ENCODE data around the gene CASP8AP2. TPM values are rescaled to one million over a fixed set of nuclear protein-coding genes. Genes with fewer than 3 reads are reported as not detected.

CASP8AP2 gene
- 3.7 and 7.5 TPM in 2 replicates for total RNA-seq

DNA sequence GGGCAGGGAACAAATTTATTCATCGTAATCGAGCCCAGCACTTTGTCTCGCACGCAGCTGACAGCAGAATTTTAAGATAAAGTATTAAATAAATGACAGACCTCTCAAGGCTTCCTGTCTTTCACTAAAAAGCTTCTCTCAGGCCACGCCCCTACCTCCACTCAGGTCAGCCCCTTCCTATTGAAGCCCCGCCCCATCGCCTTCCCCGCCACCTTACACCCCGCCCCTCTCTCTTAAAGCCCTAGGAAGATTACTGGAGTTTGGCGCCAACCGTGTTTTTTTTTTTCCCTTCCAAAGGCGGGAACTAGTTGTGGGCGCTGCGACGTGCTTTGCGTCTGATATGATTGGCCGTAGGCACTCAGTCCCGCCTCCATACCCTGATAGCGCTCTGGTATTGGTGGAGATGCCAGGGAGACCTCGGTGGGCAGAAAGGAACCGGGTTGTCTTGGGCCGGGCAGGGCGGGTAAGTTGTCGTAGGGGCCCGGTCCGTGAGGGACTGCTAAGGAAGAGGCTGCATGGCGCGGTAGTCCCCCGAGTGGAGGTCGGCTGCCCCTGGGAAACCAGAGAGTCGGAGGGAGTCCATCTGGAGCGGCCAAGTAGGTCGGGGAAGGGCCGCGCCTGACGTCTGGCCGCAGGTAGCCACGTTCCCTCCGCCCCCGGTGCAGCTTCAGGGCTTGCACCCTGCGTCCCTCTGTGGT, at the start of gene CASP8AP2:
Gene CASP8AP2 (plus strand): TSS at position 409 of the 698 bp plus-strand sequence.

DNA sequence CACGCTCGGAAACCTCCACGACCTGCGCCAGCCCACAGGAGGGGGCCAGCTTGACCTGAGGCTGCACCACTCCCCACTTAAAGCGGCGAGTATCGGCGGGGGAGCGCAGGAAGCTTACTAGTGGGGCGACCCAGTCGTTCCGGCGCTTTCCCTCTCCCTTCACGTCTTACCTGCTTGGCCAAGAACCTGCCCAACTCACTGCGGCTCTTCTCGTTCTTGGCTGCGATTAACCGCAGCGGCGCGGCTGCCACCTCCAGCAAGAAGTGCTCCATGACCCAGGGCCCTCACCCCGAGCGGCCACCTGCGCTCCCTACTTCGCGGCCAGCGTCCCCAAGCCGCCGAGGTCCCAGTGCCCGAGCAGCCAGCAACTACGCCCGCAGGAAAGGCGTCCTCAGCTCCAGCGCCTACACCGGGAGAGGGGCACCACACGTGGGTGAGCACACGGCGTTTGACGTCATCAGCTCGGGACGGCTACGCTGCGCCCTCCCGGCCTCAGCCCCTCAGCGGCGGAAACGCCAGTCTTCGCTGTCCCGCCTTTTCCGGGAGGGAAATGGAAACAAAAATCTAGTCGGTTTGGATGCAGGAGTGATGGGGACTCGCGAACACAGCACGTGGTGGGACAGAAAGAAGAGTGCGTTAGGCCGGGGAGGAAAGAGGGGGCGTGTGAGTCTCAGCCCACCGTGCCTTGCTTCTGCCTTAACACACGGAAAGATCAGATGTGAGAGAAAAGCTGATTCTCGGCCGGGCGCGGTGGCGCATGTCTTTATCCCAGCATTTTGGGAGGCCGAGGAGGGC, 10.1 kb upstream of the CASP8AP2 start, which contains the start of gene MDN1:
Gene MDN1 (minus strand): TSS at position 459 of the 795 bp plus-strand sequence. CDS start 187 bp downstream, at position 272.

DNA sequence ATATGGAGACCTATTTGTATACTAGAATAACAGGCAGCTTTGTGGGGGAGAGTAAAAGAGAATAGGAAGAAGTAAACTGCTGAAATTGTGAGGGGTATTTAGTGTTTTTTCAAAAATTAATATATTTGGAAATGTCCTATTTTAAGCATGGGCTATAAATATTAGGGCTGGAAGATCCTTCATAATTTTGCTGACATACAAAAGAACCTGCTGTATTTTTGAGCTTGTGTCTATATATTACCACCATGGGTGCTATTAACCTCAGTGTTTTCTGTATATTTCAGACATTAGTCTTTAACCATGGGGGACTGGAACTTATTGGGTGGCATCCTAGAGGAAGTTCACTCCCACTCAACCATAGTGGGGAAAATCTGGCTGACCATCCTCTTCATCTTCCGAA, 64.5 kb downstream of the CASP8AP2 start, which contains the start of gene GJA10:
Gene GJA10 (plus strand): TSS at position 301 of the 400 bp plus-strand sequence. CDS start 0 bp downstream, at position 301.

Other genes starting within 250 kb of the CASP8AP2 start
- 16.2 and 21.2 TPM in 2 replicates for gene LYRM2, start 191.1 kb upstream of the CASP8AP2 start, total RNA-seq
- gene MDN1, start 10.1 kb upstream of the CASP8AP2 start, total RNA-seq: 10.8 and 12.4 TPM in 2 replicates
- gene GJA10, start 64.6 kb downstream of the CASP8AP2 start, total RNA-seq: not detected in 2 replicates